Measurements from ENCODE around the gene SART3.
"Not testable (repeated sequence)": the region's sequence is repeated elsewhere in the genome, so short reads cannot be mapped to it uniquely, and the experiment has no call there.

The SART3 gene

DNA sequence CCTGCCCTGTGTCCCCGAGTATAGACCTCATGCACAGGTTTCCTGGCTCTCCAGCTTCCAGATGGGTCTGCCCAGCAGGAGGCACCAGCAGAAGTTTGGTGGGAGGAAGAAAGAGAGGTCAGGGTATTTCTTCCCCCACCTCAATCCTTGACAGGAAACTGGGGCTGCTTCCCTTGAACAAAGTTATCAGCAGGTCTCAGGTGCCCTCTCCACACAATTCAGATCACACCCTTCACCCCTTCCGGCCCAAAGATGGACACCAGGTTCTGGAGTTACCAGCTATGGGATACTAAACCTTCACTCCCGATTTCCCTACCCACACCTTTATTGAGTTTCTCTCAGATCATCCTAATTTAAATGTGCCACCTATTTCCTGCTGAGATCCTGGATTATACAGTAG, 1.2 kb downstream of the SART3 start:
- no peak for DNase-seq (ENCODE audit: low read depth)
- TF ChIP-seq, protein P1, sequence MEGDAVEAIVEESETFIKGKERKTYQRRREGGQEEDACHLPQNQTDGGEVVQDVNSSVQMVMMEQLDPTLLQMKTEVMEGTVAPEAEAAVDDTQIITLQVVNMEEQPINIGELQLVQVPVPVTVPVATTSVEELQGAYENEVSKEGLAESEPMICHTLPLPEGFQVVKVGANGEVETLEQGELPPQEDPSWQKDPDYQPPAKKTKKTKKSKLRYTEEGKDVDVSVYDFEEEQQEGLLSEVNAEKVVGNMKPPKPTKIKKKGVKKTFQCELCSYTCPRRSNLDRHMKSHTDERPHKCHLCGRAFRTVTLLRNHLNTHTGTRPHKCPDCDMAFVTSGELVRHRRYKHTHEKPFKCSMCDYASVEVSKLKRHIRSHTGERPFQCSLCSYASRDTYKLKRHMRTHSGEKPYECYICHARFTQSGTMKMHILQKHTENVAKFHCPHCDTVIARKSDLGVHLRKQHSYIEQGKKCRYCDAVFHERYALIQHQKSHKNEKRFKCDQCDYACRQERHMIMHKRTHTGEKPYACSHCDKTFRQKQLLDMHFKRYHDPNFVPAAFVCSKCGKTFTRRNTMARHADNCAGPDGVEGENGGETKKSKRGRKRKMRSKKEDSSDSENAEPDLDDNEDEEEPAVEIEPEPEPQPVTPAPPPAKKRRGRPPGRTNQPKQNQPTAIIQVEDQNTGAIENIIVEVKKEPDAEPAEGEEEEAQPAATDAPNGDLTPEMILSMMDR (conservative IDR thresholded peaks at IDR 0.05; ENCODE audit: low read length): no peak; the same call in 1 of the 2 replicates
- H3K4me3 ChIP-seq (ENCODE audit: low read length): peak overlapping the region; percentile 100

DNA sequence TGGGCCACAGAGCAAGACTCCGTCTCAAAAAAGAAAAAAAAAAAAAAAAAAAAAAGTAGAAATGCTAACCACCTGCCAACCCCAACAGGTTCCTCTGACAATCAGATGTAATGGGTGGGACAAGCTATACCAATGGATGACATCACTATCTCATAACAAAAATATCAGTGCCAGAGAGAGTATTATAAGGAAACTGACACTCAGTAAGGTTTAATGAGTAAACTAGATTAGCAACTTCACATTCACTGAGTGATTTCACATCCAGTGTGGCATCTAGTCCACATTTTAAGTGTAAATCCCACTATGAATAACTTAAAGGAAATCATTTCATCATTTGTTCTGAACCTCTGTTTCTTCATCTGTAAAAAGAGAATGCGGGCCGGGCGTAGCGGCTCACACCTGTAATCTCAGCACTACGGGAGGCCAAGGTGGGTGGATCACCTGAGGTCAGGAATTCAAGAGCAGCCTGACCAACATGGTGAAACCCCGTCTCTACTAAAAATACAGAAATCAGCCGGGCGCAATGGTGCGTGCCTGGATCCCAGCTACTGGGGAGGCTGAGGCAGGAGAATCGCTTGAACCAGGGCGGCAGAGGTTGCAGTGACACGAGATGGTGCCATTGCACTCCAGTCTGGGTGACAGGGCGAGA, 1.8 kb downstream of the SART3 start:
- no peak overlapping the region; the same call in 1 of the 2 replicates for H3K4me3 ChIP-seq (ENCODE audit: low read length)
- TF ChIP-seq, protein P1 (conservative IDR thresholded peaks at IDR 0.05; ENCODE audit: low read length): no peak
- DNase-seq (ENCODE audit: low read depth): no peak

DNA sequence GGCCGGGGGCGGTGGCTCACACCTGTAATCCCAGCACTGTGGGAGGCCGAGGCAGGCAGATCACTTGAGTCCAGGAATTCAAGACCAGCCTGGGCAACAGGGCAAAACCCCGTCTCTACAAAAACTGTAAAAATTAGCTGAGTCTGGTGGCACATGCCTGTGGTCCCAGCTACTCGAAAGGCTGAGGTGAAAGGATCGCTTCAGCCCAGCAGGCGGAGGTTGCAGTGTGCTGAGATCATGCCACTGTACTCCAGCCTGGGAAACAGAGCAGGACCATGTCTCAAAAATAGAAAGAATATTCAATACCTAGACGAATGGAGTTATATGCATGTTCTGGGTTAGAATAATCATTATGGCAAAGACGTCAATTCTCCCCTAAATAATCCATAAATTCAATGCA, 5.6 kb downstream of the SART3 start:
- not testable (repeated sequence) for H3K4me3 ChIP-seq (ENCODE audit: low read length); DNase-seq (ENCODE audit: low read depth)

DNA sequence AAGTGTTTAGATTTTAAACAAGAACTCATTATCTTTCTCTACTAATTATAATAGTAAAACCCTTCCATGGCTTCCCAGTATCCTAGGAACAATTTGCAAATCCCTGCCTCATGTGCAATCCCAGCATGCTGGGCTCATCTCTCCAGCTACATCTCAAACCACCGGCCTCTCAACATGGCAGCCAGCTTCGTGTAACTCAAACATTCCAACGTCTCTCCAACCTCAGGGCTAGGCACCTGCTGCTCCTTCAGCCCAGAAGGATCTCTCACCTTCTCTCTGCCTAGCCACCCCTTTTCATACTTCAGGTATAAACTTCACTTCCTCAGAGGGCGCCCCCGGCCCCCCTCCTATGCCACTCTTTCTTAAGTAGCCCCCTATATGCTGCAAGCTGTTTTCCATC, 7.2 kb downstream of the SART3 start:
- no peak overlapping the region for H3K4me3 ChIP-seq (ENCODE audit: low read length)
- TF ChIP-seq, protein P1 (conservative IDR thresholded peaks at IDR 0.05; ENCODE audit: low read length): no peak
- DNase-seq (ENCODE audit: low read depth): no peak

DNA sequence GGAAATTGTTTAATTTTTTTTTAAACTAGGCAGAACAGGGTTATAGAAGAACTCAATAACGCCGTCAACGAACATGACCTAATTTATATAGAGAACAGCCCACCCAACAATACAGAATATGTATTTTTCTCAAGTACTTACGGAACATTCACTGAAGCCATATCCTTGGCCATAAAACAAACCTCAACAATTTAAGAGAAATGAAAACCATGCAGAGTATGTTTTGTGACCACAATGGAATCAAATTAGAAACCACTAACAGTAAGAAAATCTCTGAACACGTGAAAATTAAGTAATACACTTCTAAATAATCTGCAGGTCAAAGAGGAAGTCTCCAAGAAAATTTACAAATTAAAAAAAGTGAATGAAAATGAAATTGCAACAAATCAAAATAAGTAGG, 9.4 kb downstream of the SART3 start:
- DNase-seq (ENCODE audit: low read depth): peak; percentile 86
- TF ChIP-seq, protein P1 (conservative IDR thresholded peaks at IDR 0.05; ENCODE audit: low read length): no peak

DNA sequence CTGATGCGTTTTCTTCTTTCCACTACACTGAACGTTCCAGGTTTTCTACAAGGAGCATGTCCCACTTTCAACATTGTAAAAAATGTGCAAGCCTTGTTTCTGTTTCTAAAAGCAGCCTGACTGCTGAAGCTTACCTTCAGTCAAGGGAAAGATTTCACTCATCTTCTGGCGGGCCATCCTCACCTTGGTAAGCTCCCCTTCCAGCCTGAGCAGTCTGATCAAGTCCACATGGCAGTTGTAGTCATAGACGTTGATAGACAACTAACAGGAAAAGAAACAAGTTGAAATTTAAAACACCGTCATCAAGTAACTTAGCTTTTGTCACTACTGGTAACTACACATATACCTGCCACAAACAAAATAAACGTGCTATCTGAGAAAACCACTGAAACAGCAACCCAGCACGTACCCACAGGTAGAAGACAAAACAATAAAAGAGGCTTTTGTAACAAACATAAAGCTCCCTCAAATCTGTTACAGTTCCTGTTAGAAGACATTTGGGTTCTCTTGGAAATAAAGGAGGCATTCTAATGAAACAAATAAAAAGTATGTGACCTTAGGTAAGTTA, 11.9 kb downstream of the SART3 start:
- TF ChIP-seq, protein P1 (conservative IDR thresholded peaks at IDR 0.05; ENCODE audit: low read length): no peak
- DNase-seq (ENCODE audit: low read depth): no peak
- no peak overlapping the region for H3K4me3 ChIP-seq (ENCODE audit: low read length)

More for the DNA sequence above, 9.4 kb downstream of the SART3 start:
- no peak overlapping the region for H3K4me3 ChIP-seq (ENCODE audit: low read length)

DNA sequence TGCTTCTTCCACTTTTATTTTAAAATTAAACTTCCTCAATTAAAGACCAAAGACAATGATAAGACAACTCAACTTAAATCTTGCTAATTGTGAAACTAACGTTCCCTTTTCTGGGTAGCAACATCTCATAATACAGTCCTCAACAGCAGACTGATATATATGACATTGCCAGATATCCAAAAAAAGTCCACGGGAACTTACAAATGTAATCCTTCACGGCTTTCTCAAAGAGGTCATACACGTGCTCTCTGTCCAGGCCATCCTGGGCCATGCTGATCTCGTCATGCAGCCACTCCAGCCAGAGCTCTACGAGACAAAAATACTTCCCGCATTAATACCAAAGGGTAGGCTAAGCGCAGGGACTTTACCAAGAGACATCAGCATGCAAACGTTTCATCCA, 13.3 kb downstream of the SART3 start:
- no peak for DNase-seq (ENCODE audit: low read depth)
- H3K4me3 ChIP-seq (ENCODE audit: low read length): no peak overlapping the region
- TF ChIP-seq, protein P1 (conservative IDR thresholded peaks at IDR 0.05; ENCODE audit: low read length): no peak

All from AG10803 (cell line).